ACHN (cell line): ENCODE measurements around the gene TMED5.
A peak's percentile ranks its signal among the peaks of the same experiment; 100 is the strongest.
"Not testable (repeated sequence)": the region's sequence is repeated elsewhere in the genome, so short reads cannot be mapped to it uniquely, and the experiment has no call there.

Experiments used
- DNase-seq: peaks from one replicate; pipeline ENCODE4 v3.0.0-alpha.2; 2015
- in situ Hi-C: cut with HindIII; loops from 2 replicates; pipeline ENCODE4 v1.10.0; 2017; ENCODE audit warnings: low sequenced_read_pairs, low pct_ligation_motif_present, low pct_unique_long_range_greater_than_20kb

The TMED5 gene

DNA sequence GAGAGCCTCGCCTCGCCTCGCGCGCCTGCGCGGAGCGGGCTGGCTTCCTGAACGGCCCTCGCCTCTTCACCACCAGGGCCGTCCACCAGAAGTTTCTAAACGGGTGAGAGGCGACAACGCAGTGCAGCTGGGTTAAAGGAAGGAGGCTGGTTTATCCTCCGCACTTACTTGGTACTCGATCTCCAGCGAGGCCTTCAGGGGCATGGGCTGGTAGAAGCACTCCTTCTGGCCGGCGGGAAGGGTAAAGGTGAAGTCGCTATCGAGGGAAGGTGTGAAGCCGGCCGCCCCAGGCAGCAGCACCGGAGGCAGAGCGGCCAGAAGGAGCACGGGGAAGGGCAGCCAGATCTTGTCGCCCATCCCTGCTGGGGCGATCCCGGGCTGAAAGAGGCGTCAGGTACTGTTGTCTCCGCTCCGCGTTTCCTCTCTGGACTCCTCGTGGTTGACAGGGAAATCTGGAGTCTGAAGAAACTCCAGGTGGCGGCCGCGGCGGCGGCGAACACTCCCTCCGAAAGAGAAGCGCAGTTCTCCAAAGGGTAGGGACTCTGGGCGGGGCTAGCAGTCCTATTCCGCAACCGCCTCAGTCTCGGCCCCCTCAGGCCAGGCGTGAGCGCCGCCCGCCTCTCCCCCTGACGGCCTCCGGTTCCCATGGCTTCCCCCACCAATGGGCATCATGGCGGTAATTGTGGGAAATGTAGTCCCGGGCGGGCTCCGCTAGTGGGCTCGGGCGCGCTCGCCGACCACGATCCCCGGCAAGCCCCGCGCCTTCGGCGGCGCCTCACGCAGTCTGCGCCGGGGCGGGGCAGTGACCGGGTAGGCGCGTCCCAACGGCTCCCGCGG, at the start of gene TMED5:
Gene TMED5, minus strand, starts transcription at position 528 of the 837 bp plus-strand sequence. Its CDS starts 171 bp downstream, at position 357.
- peak; percentile 96 for DNase-seq
- in situ Hi-C loops, result no loop called here

DNA sequence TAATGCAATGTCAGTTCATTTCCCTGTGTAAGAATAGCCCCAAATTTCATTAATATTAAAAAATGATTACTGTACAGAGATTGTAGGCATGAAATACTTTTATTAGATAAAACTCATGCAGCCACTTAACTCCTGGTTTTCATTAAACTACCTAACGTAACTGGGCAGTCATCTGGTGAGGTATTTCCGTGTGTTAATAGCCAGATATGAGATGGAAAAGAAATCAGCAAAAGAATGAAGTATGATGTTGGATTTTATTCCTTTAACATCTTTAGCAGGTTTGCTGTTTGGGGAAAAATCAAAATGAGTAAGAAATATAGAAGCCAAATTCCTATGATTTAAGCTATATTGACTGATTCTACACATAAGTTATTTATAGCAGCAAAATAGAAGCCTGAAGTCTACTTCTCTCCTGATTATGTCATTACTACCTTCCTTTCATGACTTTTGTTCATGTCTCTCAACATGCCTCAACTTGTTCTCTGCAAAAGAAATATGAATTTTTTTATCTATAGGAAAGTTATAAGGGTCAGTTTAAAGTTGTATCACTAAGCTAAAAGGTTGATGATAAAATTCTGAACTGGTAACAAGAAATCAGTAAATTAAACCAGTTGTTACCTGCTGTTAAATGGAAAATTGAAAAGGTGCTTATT, 42.9 kb upstream of the TMED5 start:
- no peak for DNase-seq
- in situ Hi-C loops, result no loop called here

DNA sequence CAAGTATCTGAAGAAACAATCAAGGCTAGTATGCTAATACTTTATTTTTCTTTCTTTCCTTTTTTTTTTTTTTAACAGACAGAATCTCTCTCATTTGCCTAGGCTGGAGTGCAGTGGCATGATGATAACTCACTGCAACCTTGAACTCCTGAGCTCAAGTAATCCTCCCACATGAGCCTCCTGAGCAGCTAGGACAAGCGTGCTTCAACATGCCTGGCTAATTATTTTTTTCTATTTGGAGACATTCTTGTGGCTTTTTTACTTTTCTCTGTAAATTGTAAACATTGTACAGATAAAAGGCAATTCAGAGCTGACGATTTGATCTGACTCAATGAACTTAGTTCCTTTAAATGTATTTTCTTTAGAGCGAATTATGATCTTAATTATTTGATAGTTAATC, 41.7 kb upstream of the TMED5 start:
- in situ Hi-C loops, result no loop called here
- DNase-seq, result no peak

DNA sequence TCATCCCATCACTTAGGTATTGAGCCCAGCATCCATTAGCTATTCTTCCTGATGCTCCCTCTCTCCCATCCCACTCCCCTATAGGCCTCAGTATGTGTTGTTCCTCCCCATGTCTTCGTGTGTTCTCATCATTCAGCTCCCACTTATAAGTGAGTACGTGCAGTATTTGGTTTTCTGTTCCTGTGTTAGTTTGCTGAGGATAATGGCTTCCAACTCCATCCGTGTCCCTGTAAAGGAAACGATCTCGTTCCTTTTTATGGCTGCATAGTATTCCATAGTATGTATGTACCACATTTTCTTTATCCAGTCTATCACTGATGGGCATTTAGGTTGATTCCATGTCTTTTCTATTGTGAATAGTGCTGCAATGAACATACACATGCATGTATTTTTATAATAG, 40.5 kb upstream of the TMED5 start:
- DNase-seq, in situ Hi-C loops: not testable (repeated sequence)

DNA sequence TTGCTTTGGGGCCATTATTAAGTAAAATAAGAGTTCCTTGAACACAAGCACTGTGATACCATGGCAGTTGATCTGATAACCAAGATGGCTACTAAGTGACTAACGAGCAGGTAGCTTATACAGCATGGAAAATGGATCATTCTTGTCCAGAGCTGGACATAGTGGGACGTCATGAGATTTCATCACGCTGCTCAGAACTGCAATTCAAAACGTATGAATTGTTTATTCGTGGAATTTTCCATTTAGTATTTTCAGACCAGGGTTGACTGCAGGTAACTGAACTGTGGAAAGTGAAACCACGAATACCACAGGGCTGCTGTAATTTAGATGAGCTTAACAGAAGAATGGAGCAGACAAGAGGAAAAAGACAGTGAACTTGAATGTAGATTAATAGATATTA, 39.2 kb upstream of the TMED5 start:
- peak; percentile 33 for DNase-seq
- in situ Hi-C loops, result no loop called here

DNA sequence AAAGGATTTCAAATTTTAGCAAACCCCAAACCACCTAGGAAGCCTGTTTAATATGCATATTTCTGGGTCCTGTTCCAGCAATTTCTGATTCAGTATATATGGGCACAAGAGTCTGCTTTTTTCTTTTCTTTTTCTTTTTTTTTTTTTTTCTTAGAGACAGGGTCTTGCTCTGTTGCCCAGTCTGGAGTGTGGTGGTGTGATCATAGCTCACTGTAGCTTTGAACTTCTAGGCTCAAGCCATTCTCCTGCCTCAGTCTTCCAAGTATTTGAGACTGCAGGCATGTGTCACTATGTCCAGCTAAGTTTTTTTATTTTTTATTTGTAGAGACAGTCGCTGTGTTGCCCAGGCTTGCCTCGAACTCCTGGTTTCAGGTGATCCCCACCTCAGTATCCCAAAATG, 35.1 kb upstream of the TMED5 start:
- DNase-seq, result no peak
- in situ Hi-C loops, result no loop called here

DNA sequence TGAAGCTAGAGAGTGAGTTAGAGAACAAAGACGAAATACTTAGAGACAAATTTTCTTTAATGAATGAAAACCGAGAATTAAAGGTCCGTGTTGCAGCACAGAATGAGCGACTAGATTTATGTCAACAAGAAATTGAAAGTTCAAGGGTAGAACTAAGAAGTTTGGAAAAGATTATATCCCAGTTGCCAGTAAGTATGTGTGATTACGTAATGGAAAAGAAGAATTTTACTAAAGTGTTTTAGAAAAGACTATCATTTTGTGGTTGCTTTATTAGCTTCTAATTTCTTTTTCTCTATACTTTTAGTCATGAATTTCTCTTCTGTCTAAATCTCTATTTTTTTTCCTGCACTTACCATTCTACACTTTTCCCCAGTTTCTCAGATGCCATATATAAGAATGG, 27.0 kb upstream of the TMED5 start:
- in situ Hi-C loops, result no loop called here
- no peak for DNase-seq

DNA sequence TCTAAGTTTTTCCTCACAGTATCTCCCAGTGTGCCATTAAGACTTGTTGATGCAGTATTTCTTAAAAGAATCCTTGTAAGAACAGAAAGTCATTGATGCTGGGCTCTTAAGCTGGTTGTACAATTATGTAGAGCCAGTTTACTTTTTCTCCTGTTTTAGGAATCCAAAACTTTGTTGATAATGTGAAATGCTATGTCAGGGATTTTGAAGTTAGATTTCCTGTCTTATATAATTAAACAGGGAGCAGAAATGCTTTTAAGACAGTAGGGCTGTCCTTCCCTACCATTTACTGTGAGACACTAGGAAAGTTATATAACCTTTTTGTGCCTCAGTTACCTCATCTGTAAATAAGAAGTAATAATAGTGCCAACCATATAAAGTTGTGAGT, 26.3 kb upstream of the TMED5 start:
- in situ Hi-C loops, result no loop called here
- no peak for DNase-seq

DNA sequence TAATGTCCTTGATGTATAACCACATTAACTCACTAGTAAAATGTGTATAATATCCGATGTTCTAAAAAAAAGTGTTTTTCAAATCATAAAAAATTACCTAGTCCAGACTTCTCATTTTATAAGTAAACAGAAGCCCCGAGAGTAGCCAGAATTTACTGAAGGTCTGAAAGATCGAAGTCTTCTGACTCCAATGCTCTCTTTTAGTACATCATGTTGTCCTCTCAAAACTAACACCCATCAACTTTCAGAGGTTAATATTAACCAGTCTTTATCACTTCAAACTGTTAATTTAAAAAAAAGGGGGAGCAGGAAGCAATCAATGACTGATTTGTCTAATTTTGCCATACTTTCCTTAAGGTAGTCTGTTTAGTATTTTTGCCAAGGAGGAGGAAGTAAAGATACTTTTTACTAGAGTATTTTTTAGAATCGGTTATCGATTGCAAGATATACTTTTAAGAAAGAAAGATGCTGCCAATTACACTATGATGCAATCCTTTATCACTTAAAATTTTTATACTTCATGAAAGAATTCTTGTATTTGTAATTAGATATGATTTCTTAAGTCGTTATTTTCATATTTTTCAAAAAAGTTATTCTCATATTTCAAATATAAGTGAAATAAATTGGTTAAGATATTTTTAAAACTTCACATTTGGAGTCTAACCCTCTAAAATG, 25.8 kb upstream of the TMED5 start:
- in situ Hi-C loops, result no loop called here
- DNase-seq, result no peak

DNA sequence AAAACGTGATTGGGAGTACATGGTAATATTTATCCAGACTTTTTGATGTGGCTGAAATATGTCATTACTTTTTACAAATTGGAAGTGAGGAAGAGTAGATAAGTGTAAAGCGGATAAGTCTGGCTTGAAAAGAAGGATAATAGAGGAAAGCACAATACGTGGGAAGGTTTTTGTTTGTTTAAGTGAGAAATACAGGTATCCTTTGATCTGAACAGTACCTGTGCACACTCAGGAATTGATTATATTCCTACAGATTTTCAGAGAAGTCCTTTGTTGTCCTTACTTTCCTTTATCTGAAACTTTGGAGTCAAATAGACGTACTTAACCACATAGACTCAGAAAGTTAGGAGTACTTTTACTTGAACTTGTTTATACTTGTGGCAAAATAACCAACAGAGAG, 20.5 kb upstream of the TMED5 start:
- no peak for DNase-seq
- in situ Hi-C loops, result no loop called here

DNA sequence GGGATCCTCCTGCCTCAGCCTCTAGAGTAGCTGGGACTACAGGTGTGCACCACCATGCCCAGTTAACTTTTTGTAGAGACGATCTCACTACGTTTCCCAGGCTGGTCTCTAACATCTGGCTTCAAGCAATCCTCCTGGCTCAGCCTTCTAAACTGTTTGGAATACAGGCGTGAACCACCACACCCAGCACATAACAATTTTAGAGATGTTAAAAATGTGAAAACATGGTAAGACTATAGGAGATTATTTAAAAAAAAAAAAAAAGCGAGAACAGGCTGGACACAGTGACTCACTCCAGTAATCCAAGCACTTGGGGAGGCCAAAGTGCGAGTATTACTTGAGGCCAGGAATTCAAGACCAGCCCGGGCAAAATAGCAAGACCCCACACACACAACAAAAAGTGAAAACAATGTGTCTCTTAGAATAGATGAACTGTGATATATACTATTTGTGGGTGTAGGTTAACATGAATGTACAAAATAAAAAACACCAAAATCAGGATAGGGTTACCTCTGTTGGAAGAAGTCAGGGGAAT, 19.9 kb upstream of the TMED5 start:
- in situ Hi-C loops, result no loop called here

DNA sequence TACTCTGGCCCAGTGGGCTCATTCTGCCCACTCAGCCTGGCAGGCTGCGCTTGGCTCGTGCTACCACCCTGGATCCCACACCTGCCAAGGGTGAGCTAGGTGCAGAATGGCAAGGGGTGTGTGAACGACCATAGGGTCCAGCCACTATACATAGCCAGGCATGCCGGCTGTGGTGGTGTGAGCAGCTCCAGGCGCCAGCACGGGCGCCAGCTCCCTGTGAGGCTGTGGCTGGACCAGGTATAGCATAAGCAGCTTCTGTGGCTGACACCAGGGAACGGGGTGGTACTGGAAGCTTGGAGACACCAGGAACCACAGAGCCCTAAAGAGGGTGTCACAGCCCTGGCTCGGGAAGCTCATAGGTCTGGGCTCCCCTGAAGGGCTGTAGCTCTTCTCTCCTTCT, 18.9 kb upstream of the TMED5 start:
- no peak for DNase-seq
- in situ Hi-C loops, result no loop called here

More for the DNA sequence above, 19.9 kb upstream of the TMED5 start:
- no peak for DNase-seq

DNA sequence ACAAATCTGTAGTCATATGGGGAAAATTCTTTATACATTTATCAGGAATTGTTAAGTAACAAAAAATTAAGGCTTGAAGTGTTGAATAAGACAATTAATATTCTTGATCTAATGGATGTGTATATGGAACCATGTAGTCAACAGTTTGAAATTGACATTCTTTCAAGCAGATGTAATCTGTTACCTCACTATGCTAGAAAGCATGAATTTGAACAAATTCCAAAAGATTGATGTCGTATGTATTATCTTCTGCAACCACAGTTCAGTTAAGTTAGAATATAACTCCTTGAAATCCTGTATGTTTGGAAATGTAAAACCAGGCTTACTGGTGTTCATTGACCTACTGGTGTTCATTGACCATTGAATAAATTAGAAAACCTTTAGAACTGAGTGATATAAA, 16.4 kb upstream of the TMED5 start:
- DNase-seq, result peak; percentile 44
- in situ Hi-C loops, result no loop called here

DNA sequence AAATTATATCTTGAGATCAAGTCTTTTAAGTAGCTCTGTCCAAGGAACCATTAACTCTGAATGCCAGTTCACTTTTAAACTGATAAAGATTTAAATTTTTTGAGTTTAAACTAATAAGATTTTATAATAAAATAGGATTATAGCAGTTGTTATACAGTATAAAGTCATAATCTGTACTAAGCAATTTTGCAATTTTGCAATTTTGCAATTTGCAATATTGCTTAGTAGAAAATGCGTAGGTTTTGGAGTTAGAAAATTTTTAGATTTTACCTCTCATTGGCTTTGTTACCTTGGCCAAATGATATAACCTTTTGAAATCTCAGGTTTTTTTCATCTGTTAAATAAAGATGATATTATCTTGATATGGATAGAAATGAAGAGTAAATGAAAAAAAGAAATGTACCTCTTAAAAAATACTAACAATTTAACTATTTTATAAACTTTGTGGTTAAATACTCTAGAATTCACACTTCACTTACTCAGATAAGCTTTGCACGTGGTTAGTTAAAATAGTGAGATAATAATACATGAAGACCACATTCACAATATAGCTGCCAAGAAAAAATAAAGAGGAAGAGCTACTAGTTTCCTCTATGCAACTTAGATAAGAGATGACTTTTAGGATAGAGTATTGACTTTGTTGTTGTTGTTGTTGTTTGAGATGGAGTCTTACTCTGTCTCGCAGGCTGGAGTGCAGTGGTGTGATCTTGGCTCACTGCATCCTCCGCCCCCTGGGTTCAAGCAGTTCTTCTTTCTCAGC, 14.2 kb upstream of the TMED5 start:
- DNase-seq, result no peak
- in situ Hi-C loops, result no loop called here

DNA sequence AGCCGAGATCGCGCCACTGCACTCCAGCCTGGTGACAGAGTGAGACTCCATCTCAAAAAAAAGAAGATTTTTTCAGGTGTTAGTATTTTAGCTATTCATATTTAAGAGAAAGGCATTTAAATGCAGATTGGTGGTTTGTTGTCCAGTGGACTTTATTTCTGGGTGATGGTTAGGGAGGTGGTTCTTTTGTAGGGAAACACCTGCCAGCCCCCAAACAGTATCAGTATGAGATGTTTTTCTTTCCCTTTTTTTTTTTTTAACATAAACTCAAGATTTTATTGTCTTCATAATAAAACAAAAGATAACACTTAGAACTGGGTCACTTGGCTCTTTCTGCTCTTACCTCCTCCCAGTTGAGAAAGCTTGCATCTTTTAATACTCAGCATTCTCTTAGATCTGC, 10.2 kb upstream of the TMED5 start:
- in situ Hi-C loops, result no loop called here
- no peak for DNase-seq

DNA sequence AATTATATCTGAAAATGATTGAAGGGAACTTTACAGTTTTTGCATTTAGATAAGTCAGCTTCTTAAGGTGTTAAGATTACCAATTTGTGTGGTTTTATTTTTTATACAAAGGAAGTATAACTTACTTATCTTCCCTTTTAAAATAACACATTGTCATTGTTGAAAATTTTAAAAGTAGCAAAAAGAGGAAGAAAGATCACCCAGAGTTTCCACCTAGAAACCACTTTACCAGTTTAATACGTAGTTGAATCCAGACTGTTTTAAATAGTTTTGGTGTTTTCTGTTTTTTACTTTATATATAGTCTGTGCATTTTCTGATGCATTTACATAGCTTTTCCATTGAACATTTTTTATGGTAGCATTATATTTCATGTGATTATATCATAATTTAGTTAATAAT, 6.5 kb upstream of the TMED5 start:
- in situ Hi-C loops, result no loop called here
- DNase-seq, result no peak

DNA sequence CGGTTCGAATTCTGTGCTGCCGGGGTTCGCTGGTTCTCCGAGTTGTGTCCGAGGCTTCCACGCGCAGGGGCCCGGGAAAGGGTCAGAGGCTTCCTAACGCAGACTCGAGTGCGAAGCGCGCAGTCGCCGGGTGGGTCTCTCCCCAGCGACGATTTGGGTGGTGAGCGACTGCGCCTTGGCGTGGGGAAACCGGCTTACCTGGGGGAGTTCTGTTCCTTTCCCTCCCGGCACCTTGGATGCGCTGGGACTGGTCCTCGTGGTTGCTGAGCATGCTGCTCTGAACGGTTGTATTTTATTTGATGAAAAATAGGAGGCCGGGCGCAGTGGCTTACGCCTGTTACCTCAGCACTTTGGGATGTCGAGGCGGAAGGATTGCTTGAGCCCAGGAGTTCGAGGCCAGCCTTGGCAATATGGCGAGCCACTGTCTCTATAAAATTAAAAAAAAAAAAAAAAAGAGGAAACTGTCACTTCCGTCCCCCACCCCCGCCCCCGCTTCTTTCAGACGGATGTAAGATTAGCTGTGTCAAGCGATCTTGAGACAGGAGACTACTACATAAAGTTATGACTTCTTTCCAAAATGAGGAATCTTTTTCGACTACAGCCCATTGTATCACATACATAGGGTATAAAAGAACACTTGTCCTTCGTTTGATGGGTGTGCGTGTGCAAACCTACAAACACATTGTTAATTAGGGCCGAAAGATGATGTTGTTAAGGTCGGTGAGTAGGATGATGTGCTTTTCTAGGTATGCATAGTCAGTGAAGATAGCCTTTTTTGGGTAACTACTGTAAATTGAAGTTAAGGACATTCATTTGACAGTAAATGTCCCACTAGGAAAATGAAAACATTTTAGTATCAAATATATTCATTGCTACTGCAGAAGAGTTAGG, 755 bp upstream of the TMED5 start, which contains the start of gene CCDC18:
Gene CCDC18, plus strand, starts transcription at position 2 of the 891 bp plus-strand sequence. CDS start 2,638 bp downstream, outside the sequence.
- peak; percentile 49 for DNase-seq
- in situ Hi-C loops, result no loop called here

DNA sequence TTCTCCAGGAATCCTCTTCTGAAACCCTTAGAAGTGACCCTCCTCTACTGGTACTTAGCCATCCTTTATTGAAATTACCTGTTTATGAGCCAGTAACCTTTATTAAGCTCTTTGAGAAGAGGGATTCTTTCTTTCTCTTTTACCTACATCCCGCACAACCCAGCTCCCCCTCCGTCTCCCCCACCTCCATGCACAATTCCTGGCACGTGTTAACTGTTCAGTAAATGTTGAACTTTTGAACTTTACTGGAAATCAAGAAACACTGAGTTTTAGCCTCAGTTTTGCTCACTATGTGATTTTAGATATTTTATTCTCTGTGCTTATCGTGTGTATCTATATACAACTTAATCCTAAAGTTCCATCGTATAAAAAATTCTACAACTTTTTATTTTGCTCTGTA, 1.8 kb downstream of the TMED5 start:
- DNase-seq, result peak; percentile 44
- in situ Hi-C loops, result no loop called here
